Activated CD4-positive, alpha-beta T cell treated with anti-CD3 and anti-CD28 coated beads, Interleukin-2, amount 50 U/mL, for 16 hours (primary cell): ENCODE results near the gene RNF182.
"Not testable (repeated sequence)": the region's sequence is repeated elsewhere in the genome, so short reads cannot be mapped to it uniquely, and the experiment has no call there.

Experiments used
- DNase-seq: peaks from one replicate; pipeline ENCODE4 v3.0.0-alpha.2; 2020

RNF182 gene, protein sequence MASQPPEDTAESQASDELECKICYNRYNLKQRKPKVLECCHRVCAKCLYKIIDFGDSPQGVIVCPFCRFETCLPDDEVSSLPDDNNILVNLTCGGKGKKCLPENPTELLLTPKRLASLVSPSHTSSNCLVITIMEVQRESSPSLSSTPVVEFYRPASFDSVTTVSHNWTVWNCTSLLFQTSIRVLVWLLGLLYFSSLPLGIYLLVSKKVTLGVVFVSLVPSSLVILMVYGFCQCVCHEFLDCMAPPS

DNA sequence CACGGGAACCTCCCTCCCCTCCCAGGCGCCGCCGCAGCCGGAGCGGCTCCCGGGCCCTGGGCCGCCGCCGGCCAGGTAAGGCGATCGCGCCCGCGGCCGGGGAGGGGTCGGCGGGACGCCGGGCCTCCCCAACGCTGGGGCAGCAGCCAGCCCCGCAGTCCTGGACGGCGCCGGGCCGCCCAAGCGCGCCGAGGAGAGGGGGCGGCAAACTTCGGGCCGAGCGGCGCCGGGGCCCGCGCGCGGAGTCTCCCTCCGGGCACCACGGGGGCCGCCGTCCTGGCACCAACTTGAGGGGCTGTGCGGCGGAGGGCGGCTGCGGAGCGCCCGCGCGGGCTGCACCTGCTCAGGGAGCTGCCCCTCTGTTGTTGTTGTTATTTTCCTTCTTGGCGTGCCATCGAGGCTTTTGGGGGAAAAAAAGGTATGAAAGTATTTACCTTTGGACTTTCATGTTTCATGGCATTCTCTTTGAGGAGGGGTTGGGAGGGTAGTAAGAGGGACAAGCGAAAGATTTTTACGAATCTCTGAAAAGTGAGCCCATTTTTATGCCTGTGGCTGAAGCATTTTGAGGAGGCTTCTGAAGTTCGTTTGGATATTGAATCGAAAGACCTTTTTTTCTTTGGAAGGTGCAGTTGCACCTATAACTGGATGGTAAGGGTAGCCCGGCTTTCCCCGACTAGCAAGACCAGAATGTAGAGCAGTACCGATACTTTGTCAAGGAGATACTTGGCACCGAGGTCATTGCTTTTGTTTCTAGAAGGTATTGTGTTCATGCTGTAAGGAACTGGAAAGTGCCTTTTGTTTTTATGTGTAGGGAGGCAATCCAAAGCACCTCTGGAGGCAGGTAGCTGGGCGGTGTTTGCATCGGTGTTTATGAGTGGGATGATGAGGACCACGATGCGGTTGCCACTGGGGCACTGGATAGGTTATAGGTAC, at the start of gene RNF182:
Gene RNF182 (plus strand): TSS at position 4 of the 933 bp plus-strand sequence. CDS start 52,168 bp downstream, outside the sequence.
- DNase-seq: peak; percentile 20

DNA sequence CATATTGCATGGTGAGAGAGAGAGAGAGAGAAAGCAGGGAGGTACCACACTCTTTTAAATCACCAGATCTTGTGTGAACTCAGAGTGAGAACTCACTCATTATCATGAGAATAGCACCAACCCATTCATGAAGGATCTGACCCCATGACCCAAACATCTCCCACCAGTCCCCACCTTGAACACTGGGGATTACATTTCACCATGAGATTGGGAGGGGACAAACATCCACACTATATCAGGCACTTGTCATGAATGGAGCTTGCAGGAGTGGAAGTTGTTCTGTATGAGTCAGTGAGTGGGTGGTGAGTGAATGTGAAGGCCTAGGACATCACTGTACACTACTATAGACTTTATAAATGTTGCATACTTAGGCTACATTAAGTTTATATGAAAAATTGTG, 47.7 kb upstream of the RNF182 start:
- DNase-seq: no peak

DNA sequence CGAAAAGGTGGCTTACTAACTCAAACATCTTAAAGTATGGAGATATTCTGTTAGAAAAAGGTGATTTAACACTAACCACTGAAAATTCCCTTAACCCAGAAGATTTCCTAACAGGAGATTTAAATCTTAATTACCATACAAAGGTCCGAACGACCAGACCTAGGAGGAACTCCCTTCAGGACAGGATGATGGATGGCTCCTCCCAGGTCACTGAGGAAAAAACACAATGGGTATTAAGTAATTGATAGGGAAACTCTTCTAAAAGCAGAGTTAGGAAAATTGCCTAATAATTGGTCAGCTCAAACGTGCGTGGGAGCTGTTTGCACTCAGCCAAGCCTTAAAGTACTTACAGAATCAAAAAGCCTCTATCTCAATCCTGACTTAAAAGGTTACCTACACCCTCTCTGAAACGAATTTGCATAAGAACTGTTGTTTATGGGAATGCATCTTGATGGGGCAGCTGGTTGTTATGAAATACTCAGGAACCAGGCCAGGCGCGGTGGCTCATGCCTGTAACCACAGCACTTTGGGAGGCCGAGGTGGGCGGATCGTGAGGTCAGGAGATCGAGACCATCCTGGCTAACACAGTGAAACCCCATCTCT, 44.6 kb upstream of the RNF182 start:
- DNase-seq: not testable (repeated sequence)

DNA sequence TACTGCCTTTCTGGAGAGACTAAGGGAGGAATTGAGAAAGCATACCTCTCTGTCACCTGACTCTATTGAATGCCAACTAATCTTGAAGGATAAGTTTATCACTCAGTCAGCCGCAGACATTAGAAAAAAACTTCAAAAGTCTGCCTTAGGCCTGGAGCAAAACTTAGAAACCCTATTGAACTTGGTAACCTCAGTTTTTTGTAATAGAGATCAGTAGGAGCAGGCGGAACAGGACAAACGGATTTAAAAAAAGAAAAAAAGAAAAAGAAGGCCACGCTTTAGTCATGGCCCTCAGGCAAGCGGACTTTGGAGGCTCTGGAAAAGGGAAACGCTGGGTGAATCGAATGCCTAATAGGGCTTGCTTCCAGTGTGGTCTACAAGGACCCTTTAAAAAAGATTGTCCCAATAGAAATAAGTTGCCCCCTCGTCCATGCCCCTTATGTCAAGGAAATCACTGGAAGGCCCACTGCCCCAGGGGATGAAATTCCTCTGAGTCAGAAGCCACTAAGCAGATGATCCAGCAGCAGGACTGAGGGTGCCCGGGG, 43.1 kb upstream of the RNF182 start:
- no peak for DNase-seq

DNA sequence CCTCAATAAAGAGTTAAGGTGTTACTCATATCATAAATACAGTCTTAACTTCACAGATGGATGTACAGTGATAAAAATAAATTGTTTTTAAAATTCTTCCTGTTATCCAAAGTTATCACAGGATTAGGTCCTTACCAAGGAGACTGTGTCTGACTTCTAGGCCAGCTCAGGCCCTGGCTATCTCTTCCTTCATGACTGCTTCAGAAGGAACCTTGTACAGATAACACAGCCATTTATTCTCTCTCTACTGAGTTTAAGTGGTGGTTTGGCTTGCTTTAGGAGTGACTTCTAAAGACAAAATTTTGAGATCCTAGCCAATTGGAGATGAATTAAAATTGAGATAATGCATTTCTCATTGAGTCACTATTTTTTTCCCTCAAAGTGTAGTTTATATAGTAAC, 40.8 kb upstream of the RNF182 start:
- no peak for DNase-seq

DNA sequence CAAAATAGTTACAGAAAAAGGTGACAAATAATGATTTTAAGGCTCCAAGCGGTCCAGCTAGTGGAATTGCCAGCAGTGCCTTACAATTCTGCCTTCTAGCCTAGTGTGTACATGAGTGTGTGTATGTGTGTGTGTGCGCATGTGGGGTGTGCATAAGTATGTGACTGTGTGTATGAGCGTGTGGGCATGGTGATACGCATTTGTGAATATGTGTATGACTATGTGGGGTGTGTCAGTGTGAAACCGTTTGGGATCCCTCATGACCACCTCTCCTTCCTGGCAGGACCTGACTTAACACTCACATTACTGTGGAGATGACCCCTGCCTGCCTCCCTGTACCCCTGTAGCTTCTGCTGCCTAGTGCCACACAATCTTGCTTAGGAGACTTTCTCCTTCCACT, 40.4 kb upstream of the RNF182 start:
- DNase-seq: no peak

DNA sequence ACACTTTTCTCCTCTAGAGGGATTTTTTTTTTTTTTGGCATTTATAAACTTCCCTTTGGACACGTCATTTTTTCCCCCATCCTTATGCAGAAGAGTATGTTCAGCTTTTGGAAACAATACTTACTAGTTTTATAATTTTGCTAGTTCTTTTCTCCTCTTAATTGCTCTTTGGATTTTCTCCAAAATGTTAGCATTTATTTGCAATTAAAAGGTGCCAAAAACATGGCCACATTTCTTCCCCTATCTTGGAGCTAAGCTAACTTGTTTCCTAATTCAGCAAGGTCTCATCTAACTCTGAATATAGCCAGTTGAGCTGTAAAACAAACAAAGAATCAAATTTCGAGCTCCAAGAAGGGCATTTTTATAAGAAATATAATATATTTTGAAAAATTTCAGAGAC, 39.2 kb upstream of the RNF182 start:
- no peak for DNase-seq

DNA sequence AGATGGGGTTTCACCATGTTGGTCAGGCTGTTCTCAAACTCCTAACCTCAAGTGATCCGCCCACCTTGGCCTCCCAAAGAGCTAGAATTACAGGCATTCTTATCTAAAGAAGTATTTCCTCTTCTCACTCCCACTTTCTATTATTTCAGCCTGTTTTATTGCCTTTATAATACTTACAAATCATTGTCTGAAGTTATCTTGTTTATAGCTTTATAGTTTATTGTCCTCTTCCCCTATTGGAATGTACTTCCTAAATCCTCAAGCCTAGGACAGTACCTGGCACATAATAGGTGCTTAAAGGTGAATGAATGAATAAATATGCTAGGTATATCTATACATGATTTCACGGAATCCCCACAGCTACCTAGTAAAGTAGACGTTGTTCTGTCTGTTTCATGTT, 37.8 kb upstream of the RNF182 start:
- DNase-seq: no peak

DNA sequence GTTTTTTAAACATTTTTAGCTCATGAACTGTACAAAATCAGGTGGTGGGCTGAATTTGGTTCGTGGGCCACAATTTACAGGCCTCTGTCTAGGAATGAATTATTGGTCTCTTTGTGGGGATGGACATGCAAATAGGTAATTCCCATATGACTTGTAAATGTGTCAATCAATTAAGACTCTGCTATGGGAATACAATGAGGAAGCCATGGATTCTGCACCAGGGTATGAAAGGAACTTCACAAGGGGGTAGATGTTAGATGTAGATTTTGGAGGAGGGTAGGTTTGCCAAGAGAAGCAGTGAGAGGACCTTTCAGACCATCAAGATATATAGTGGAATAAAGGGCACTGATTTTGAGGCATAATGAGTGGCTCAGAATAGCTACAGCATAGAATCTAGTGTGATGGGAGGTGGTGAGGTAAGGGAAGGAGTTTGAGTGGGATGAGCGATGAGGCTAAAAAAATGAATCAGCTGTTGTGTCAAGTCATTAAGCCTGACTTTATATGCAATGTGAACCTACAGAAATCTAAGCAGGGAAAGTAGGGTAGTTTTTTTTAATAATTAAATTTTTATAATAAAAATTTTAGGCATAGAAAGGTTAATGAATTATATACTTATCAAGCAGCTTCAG, 32.6 kb upstream of the RNF182 start:
- no peak for DNase-seq

DNA sequence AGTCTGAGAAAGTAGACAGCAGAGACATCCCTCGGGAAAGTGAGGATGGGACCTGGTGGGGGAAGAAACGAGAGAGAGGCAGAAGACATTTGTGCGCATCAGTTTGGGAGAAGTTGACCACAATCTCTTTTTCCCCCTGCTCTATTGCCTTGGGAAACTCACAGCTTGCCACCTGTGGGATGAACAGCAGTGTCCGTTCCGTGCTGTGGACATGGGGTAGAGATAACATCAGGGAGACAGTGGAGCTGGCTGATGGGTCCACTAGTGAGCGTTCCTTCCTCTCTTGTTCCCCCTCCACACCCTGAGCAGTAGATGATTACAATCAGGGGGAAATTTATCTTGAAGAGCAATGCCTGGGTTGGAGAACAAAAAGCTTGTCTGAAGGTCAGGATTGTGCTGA, 21.8 kb upstream of the RNF182 start:
- no peak for DNase-seq

DNA sequence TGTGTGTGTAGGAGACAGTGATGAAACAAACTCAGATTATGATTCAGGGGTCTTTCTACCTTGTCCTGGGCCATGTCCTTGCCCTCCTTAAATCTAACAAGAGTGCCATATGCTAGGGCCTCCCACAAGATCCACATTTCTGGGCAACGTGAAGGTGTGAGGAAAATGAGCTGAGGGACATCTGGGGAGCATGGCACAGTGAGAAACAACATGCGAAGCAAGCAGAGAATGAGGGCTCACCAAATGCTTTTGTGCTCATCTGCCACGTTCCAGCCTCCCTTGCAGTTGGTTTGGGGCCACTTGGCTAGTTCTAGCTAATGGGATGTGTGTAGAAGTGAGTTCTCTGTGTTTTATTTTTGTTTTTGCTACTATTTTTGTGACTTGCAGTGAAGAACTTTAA, 21.4 kb upstream of the RNF182 start:
- no peak for DNase-seq

DNA sequence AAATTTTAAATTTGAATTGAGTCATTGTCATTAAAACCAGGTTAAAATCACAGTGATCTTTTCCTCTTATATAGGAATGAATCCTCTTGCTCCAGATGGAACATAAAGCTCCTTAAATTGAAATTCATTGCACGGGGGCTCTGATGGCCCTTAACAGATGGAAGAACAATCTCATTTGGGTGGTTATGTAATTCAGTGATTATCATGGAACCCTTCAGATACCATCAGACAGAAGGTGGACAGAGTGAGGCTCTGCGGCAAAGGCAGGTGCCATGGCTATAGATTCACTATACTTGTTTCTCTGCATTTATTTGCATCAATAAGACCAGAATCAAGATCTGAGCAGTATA, 17.8 kb upstream of the RNF182 start:
- no peak for DNase-seq

DNA sequence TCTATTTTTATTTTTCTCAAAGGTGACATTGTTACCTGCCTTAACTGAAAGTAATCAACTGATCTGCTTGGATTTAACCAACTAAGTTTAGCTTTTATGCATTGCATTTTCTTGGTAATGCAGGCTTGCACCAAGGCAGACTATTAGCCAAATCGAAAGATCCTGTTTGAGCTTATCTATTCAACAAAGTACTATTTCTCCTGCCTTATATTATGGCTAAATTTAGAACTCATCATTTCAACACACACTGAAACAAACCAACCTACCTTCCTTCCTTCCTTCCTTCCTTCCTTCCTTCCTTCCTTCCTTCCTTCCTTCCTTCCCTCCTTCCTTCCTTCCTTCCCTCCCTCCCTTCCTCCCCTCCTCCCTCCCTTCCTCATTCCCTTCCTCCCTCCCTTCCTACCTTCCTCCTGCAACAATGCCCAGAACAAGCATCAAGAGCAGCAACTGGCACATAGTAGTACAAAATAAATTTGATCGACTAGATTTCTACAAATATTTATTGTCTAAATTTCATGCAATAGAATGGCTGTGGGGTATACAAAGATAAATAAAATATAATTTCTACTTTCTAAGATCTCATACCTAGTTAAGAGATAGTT, 17.0 kb upstream of the RNF182 start:
- no peak for DNase-seq

DNA sequence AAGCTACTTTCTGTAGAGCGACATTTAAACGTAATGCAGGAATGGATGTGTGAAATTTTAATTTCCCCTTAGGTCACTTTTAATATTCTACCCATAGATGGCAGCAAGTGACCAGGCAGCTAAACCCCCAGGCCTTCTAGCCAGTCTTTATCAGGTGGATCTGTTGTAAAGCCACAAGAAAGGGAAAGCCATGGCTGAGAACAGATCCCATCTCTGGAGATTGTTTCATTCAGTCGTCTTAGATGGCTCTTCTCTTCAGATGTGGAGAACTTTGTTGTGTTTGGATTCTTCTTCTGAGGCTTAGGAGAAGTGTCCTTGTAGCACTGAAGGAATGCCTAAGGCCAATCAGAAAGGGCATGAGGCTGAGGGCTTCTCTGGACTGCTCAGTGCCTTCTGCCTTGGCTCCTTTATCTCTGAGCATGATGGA, 15.8 kb upstream of the RNF182 start:
- peak; percentile 64 for DNase-seq

DNA sequence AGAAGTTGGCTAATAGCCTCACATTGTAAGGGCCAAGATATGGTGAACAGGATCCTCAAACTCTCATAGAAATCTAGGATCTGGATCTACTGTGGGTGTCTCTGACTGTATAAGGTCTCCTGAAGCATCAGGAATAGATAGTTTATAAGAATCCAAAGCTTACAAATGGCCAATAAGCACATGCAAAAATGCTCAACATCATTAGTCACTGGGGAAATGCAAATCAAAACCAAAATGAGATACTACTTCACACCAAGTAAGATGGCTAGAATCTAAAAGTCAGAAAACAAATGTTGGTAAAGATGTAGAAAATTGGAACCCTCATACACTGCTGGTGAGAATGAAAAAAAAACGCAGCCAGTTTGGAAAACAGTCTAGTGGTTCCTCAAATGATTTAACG, 14.3 kb upstream of the RNF182 start:
- no peak for DNase-seq

DNA sequence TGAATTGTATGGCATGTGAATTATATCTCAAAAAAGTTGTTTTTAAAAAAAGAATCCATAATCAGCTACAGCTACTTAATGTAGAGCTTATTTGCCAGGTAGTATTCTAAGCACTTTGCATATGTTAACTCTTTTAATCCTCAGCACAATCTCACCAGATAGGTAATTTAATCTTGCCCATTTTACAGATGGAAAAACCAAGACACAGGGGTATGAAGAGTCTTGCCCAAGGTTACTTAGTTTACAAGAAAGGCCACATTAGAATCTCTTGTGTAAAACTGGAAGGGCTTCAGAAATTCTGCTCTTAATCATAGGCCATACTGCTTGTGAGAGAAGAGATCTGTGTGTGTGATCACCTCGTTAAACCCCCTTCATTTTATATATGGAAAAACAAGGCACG, 13.4 kb upstream of the RNF182 start:
- DNase-seq: no peak

DNA sequence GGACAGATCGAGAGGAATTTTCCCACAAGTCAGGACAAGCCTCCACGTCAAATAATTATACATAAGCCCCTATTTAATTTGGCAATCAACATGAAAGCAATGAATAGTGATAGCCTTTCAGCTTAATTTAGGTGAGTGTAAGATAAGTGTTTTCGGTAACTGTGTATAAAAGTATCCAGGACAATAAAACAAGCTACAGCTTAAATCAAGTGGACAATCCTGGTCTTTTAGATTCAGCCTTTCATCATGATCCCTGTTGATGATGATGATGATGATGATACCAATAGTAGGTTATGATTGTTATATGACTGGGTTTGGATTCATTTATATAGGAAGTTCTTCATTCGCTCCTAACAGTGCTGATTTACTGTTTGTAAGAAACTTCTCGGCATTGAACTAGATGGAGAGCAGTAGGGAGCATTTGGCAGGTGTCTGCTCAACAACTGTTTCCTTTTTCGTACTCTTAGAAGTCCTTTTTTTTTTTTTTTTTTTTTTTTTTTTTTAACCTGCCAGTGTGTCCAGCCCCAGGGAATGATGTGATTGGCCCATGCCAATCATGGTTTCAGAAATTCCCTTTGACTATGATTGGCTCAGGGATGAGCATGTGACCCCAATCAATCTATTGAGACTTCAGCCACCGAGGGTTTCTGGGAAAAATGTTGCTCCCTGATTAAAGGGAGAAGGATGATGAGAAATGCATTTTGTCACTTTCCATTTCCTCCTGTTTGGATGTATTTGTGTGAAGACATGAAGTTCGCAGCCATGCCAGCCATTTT, 11.3 kb upstream of the RNF182 start:
- DNase-seq: no peak

DNA sequence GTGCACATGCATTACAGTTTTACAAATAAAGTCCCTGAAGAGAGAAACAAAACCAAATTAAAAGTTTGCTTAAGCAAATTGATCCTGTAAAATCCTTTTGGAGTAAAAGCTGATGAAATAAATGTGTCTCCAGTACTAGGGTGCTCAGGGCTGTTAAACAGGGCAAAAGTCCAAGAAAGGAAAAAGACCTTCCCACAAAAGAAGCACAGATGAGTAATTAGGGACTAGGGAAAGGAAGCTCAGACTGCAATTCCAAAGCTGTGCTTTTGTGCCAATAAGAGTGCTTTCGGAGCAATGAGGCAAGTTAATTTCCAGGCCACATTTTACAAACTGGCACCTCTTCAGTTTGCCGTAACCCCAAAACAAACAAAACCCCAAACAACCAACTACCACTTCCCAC, 10.4 kb upstream of the RNF182 start:
- DNase-seq: no peak

DNA sequence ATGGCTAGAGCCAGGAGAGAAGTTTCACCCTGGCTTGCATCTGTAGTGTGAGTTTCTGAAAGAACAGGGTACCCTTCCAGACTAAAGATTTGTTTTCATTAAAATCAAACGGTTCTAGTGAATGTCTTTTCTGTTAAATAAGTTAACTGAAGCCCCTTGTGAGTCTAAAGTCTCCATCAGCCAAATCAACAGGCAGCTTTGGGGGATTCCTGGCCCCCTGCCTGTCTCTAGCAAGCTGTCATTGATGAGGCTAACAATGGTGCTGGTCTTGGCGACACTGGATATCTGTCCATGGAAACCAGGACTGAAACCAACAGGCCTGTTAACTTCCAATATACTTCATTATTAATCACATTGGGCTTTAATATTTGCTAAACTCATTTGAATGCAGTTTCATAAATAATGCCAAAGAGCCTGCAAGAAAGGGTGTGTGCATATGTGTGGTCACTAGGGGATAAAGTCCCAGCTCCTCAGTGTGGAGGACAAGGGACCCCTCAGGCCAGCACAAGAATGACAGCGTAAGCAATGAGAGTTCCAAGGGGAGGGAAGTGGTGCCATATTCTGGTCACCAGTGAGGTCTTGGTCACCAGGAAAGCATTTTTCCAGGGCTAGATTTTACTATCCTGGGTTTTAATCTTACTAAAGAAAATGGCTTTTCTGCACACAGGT, 9.1 kb upstream of the RNF182 start:
- no peak for DNase-seq

DNA sequence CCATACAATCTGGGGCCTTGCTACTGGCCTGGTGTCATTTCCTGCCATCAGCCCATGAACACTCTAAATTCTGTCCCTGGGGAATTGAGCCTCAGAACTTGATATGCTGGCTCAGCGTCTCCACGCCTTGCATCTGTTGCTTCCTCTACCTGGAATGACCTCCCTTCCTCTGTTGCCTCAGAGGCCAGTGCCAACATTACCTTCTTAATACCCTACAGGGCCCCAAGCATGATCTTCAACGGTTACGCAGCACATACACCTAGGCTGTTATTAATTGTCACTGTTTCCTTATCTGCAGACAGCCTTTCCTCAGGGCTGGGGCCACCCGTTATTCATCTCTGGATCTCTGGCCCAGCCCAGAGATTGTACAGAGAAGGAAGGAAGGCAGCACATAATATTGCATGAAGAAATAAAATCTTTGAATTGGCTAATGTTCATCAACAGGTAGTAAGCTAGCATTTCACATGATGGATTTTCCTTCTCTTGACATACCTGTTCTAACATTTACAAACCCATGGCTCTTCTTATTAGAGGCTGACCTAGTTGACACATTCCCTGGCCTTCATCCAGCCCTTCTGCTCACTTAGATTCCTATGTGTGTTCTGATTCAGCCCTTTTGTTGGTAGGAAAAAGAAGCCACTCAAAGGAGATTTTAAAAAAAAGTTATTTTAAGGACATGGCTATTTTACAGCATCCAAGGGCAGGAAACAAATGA, 8.4 kb upstream of the RNF182 start:
- no peak for DNase-seq

DNA sequence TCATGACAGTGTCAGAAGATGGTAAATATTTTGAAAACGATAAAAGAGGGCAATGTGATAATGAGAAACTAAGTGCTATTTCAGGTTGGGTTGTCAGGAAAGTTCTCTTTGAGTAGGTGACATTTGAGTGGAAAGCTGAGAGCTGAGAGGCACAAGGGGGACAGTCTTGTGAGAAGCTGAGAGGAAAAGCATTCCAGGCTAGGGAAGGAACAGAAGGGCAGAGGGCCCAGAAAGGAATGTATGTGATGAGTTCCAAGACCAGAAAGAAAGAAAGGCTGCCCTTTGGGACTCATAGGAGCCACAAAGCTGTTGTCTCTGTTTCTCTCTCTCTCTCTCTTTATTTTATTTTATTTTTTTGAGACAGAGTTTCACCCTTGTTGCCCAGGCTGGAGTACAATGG, 7.6 kb upstream of the RNF182 start:
- no peak for DNase-seq
